Muscle of leg (tissue), 16 donors: ENCODE data around the gene GSTM1. TPM values are rescaled to one million over a fixed set of nuclear protein-coding genes. Genes with fewer than 3 reads are reported as not detected.
A peak's percentile ranks its signal among the peaks of the same experiment; 100 is the strongest.

Source experiments
- DNase-seq: peaks from one replicate; pipeline ENCODE4 v3.0.0; 2013
- H3K27ac ChIP-seq: one replicate; pipeline ENCODE4 v1.5.1; 2013; ENCODE audit warnings: mild to moderate bottlenecking, low read length, control low read depth
- H3K27me3 ChIP-seq: one replicate; pipeline ENCODE4 v1.6.1; 2013; ENCODE audit warnings: low read length; ENCODE audit not compliant: control insufficient read depth, insufficient read depth
- H3K36me3 ChIP-seq: one replicate; pipeline ENCODE4 v1.6.1; 2013; ENCODE audit warnings: low read length; ENCODE audit not compliant: control insufficient read depth, insufficient read depth
- H3K4me1 ChIP-seq: one replicate; pipeline ENCODE4 v1.6.1; 2013; ENCODE audit warnings: low read length; ENCODE audit not compliant: control insufficient read depth, insufficient read depth
- H3K4me3 ChIP-seq: one replicate; pipeline ENCODE4 v1.5.1; 2013; ENCODE audit warnings: low read length, control low read depth
- H3K9me3 ChIP-seq: replicated peaks from 2 replicates; pipeline ENCODE4 v1.6.1; 2013; ENCODE audit warnings: low read depth, low read length; ENCODE audit not compliant: control insufficient read depth
- WGBS: methylation state at CpG from one replicate; pipeline ENCODE4 v1.1.5; 2013; ENCODE audit warnings: missing lambda C conversion rate; ENCODE audit not compliant: insufficient coverage; 5-methylcytosine and 5-hydroxymethylcytosine counted together
- long read RNA-seq, 11 donors: transcript quantifications; one replicate each; lab custom pipeline, GENCODE V29; 2026
- polyA plus RNA-seq, 8 donors: library from polyadenylated mRNA; unstranded; fragments of 120-200 nt; gene quantifications; one replicate each; pipeline versions ENCODE4 v1.2.1 to v1.2.3, GENCODE V29; 2013; ENCODE audit warnings: inconsistent platforms in 1 of 8, low replicate concordance in 1 of 8; ENCODE audit not compliant: insufficient read length in 8 of 8, insufficient read depth in 1 of 8
- total RNA-seq: library from RNA; stranded (reverse); fragments of 120-200 nt; gene quantifications from one replicate; pipeline ENCODE4 v1.2.4, GENCODE V29; 2013

GSTM1 gene
- total RNA-seq (15.3 TPM), polyA plus RNA-seq (10 to 100 TPM in 4 of 8 donors, 1 to 10 TPM in 2, under 1 TPM in 2; 0.50 to 70.2 (median 28.4) TPM)
- long read RNA-seq, donor 1: 0 reads
- long read RNA-seq, donor 2: 0 reads
- long read RNA-seq, donor 3, transcript GSTM1-201 (8 exons, 1,161 nt): major isoform, 9 of 9 reads
- long read RNA-seq, donor 3, partial matches to known transcripts: 0 of 9 reads
- long read RNA-seq, donor 3, other reads (novel, unspliced or antisense): 0 of 9 reads
- long read RNA-seq, donor 4, transcript GSTM1-201 (8 exons, 1,161 nt): major isoform, 10 of 19 reads
- long read RNA-seq, donor 4, partial matches to known transcripts: 9 of 19 reads
- long read RNA-seq, donor 4, other reads (novel, unspliced or antisense): 0 of 19 reads
- long read RNA-seq, donor 5: 0 reads
- long read RNA-seq, donor 6, transcript GSTM1-201 (8 exons, 1,161 nt): major isoform, 25 of 26 reads
- long read RNA-seq, donor 6, partial matches to known transcripts: 0 of 26 reads
- long read RNA-seq, donor 6, other reads (novel, unspliced or antisense): 0 of 26 reads
- long read RNA-seq, donor 7: 0 reads
- long read RNA-seq, donor 8: 0 reads
- long read RNA-seq, donor 9, partial matches to known transcripts: 5 of 5 reads
- long read RNA-seq, donor 9, other reads (novel, unspliced or antisense): 0 of 5 reads
- long read RNA-seq, donor 10: 0 reads
- long read RNA-seq, donor 11, transcript GSTM1-201 (8 exons, 1,161 nt): major isoform, 7 of 7 reads
- long read RNA-seq, donor 11, partial matches to known transcripts: 0 of 7 reads
- long read RNA-seq, donor 11, other reads (novel, unspliced or antisense): 0 of 7 reads

GRCh38 chr1:109687641-109688499 lies at the start of gene GSTM1:
Gene GSTM1, plus strand, starts transcription at chr1:109687817. Its CDS starts 57 bp downstream, at chr1:109687874.
- Histone ChIP-seq H3K9me3 (no peaks in the 10 kb centered on the region), H3K4me1 (peaks cover 3% of the 10 kb centered on the region), H3K27me3 (no peaks in the 10 kb centered on the region), H3K4me3 (peak within 1 kb of the TSS; percentile 61), H3K27ac (peak within 1 kb of the TSS; percentile 78), H3K36me3 (peaks cover 7% of the 10 kb centered on the region)
- 5% methylated on average over 5 of the region's 46 CpGs for WGBS
- DNase-seq: peak; percentile 91

GRCh38 chr1:109639063-109639840 lies 48.4 kb upstream of the GSTM1 start:
- DNase-seq: no peak
- peaks cover 16% of the 10 kb centered on the region for H3K4me1 ChIP-seq
- H3K27ac ChIP-seq: no peak overlapping the region
- WGBS: 87% methylated on average over 5 of the region's 9 CpGs
- H3K9me3 ChIP-seq: no peaks in the 10 kb centered on the region
- H3K4me3 ChIP-seq: no peak overlapping the region
- H3K27me3 ChIP-seq: no peaks in the 10 kb centered on the region
- H3K36me3 ChIP-seq: no peaks in the 10 kb centered on the region

- Histone ChIP-seq H3K9me3 (no peaks in the 10 kb centered on the region), H3K27ac (no peak overlapping the region), H3K4me3 (no peak overlapping the region), H3K36me3 (no peaks in the 10 kb centered on the region), H3K4me1 (peaks cover 16% of the 10 kb centered on the region), H3K27me3 (no peaks in the 10 kb centered on the region)
- WGBS: 50% methylated on average over 5 of the region's 6 CpGs
- no peak for DNase-seq
These were observed 47.8 kb upstream of the GSTM1 start for GRCh38 chr1:109639841-109640184.

GRCh38 chr1:109640285-109640865 lies 47.2 kb upstream of the GSTM1 start:
- Histone ChIP-seq H3K4me1 (peaks cover 16% of the 10 kb centered on the region), H3K9me3 (no peaks in the 10 kb centered on the region), H3K27ac (no peak overlapping the region), H3K36me3 (no peaks in the 10 kb centered on the region), H3K27me3 (no peaks in the 10 kb centered on the region), H3K4me3 (no peak overlapping the region)
- DNase-seq: peak; percentile 62
- WGBS: 45% methylated on average over 2 of the region's 5 CpGs

GRCh38 chr1:109641078-109641740 lies 46.4 kb upstream of the GSTM1 start:
- H3K4me1 ChIP-seq: peaks cover 11% of the 10 kb centered on the region
- H3K27ac ChIP-seq: no peak overlapping the region
- H3K27me3 ChIP-seq: no peaks in the 10 kb centered on the region
- H3K36me3 ChIP-seq: no peaks in the 10 kb centered on the region
- H3K4me3 ChIP-seq: no peak overlapping the region
- 78% methylated on average over 1 of the region's 2 CpGs for WGBS
- no peak for DNase-seq
- no peaks in the 10 kb centered on the region for H3K9me3 ChIP-seq

- Histone ChIP-seq H3K27ac (no peak overlapping the region), H3K9me3 (no peaks in the 10 kb centered on the region), H3K27me3 (no peaks in the 10 kb centered on the region), H3K4me3 (no peak overlapping the region), H3K36me3 (no peaks in the 10 kb centered on the region), H3K4me1 (peaks cover 10% of the 10 kb centered on the region)
- no CpG with 5 or more reads among the region's 2 CpGs for WGBS
- no peak for DNase-seq
These were observed 45.8 kb upstream of the GSTM1 start for GRCh38 chr1:109641861-109642260.

GRCh38 chr1:109642626-109643025 lies 45.0 kb upstream of the GSTM1 start:
- Histone ChIP-seq H3K9me3 (no peaks in the 10 kb centered on the region), H3K27me3 (no peaks in the 10 kb centered on the region), H3K36me3 (no peaks in the 10 kb centered on the region), H3K4me1 (peaks cover 10% of the 10 kb centered on the region), H3K27ac (no peak overlapping the region), H3K4me3 (no peak overlapping the region)
- DNase-seq: peak; percentile 80
- WGBS: 40% methylated on average over 1 of the region's 3 CpGs

GRCh38 chr1:109643385-109644230 lies 44.0 kb upstream of the GSTM1 start:
- Histone ChIP-seq H3K36me3 (no peaks in the 10 kb centered on the region), H3K27ac (no peak overlapping the region), H3K27me3 (no peaks in the 10 kb centered on the region), H3K9me3 (no peaks in the 10 kb centered on the region), H3K4me1 (peaks cover 10% of the 10 kb centered on the region), H3K4me3 (no peak overlapping the region)
- 34% methylated on average over 30 of the region's 32 CpGs for WGBS
- peak; percentile 73 for DNase-seq
